Measurements from ENCODE around the gene SCGB1A1.

Gene SCGB1A1

GRCh38 chr11:62458212-62459002 lies 39.6 kb downstream of the SCGB1A1 start:
- no peak for TF ChIP-seq CTCF (IDR thresholded peaks at IDR 0.05)
- Mint-ChIP-seq H3K27ac (no peak overlapping the region), H3K27me3 (ENCODE audit: low read depth, poor library complexity) (no peaks in the 10 kb centered on the region), H3K4me1 (peaks cover 17% of the 10 kb centered on the region), H3K4me3 (no peak overlapping the region), H3K36me3 (ENCODE audit: low read depth) (no peaks in the 10 kb centered on the region), H3K9me3 (no peaks in the 10 kb centered on the region)
- no peak for DNase-seq

GRCh38 chr11:62459080-62459479 lies 40.2 kb downstream of the SCGB1A1 start:
- no peak for DNase-seq
- no peak overlapping the region for H3K27ac Mint-ChIP-seq

GRCh38 chr11:62461740-62462507 lies 43.1 kb downstream of the SCGB1A1 start:
- DNase-seq: no peak
- Mint-ChIP-seq H3K27ac (no peak overlapping the region), H3K36me3 (ENCODE audit: low read depth) (no peaks in the 10 kb centered on the region)

More at GRCh38 chr11:62459080-62459479, 40.2 kb downstream of the SCGB1A1 start:
- Mint-ChIP-seq H3K9me3 (no peaks in the 10 kb centered on the region), H3K27me3 (ENCODE audit: low read depth, poor library complexity) (peaks cover 3% of the 10 kb centered on the region), H3K36me3 (ENCODE audit: low read depth) (no peaks in the 10 kb centered on the region), H3K4me1 (peaks cover 19% of the 10 kb centered on the region), H3K4me3 (no peak overlapping the region)
- no peak for TF ChIP-seq CTCF (IDR thresholded peaks at IDR 0.05)

GRCh38 chr11:62462508-62462892 lies 43.7 kb downstream of the SCGB1A1 start:
- Mint-ChIP-seq H3K27ac (no peak overlapping the region), H3K4me3 (no peak overlapping the region), H3K9me3 (no peaks in the 10 kb centered on the region), H3K27me3 (ENCODE audit: low read depth, poor library complexity) (peaks cover 6% of the 10 kb centered on the region), H3K4me1 (peaks cover 24% of the 10 kb centered on the region), H3K36me3 (ENCODE audit: low read depth) (no peaks in the 10 kb centered on the region)
- TF ChIP-seq CTCF (IDR thresholded peaks at IDR 0.05): no peak
- no peak for DNase-seq

More at GRCh38 chr11:62461740-62462507, 43.1 kb downstream of the SCGB1A1 start:
- H3K27me3 Mint-ChIP-seq (ENCODE audit: low read depth, poor library complexity): peaks cover 6% of the 10 kb centered on the region
- peaks cover 24% of the 10 kb centered on the region for H3K4me1 Mint-ChIP-seq
- no peaks in the 10 kb centered on the region for H3K9me3 Mint-ChIP-seq
- no peak for TF ChIP-seq CTCF (IDR thresholded peaks at IDR 0.05)
- no peak overlapping the region for H3K4me3 Mint-ChIP-seq

GRCh38 chr11:62463121-62463542 lies 44.3 kb downstream of the SCGB1A1 start:
- no peak overlapping the region for H3K4me3 Mint-ChIP-seq
- peaks cover 6% of the 10 kb centered on the region for H3K27me3 Mint-ChIP-seq (ENCODE audit: low read depth, poor library complexity)
- H3K36me3 Mint-ChIP-seq (ENCODE audit: low read depth): no peaks in the 10 kb centered on the region
- TF ChIP-seq CTCF (IDR thresholded peaks at IDR 0.05): no peak
- H3K27ac Mint-ChIP-seq: no peak overlapping the region
- H3K4me1 Mint-ChIP-seq: peaks cover 28% of the 10 kb centered on the region
- H3K9me3 Mint-ChIP-seq: no peaks in the 10 kb centered on the region
- DNase-seq: no peak
